Renal pelvis (tissue), 4 donors: ENCODE results near the gene STXBP2. TPM values are rescaled to one million over a fixed set of nuclear protein-coding genes. Genes with fewer than 3 reads are reported as not detected.

Experiments used
- DNase-seq: peaks from one replicate; pipeline ENCODE4 v3.0.0-alpha.2; 2013
- polyA plus RNA-seq, 3 donors: library from polyadenylated mRNA; unstranded; fragments of 120-200 nt; gene quantifications; one replicate each; pipeline ENCODE4 v1.2.1, GENCODE V29; 2013; ENCODE audit not compliant: insufficient read length in 3 of 3

The STXBP2 gene
- polyA plus RNA-seq, 3 donors: 61.8 to 89.2 (median 81.4) TPM

- DNase-seq: no peak
Observed at GRCh38 chr19:7676376-7676775, 39.5 kb downstream of the STXBP2 start.

GRCh38 chr19:7676854-7677253, 39.9 kb downstream of the STXBP2 start, which contains the start of gene MCEMP1:
Gene MCEMP1, plus strand, starts transcription at chr19:7677090. Its CDS starts 31 bp downstream, at chr19:7677121.
- no peak for DNase-seq

GRCh38 chr19:7677669-7678311, 40.9 kb downstream of the STXBP2 start:
- DNase-seq: no peak

GRCh38 chr19:7678971-7679751, 42.3 kb downstream of the STXBP2 start:
- DNase-seq: peak; percentile 23

- DNase-seq: no peak
Observed at GRCh38 chr19:7679771-7680605, 43.1 kb downstream of the STXBP2 start.

GRCh38 chr19:7680606-7681339, 43.9 kb downstream of the STXBP2 start, which contains the start of gene TRAPPC5:
Gene TRAPPC5, plus strand, starts transcription at chr19:7680833. Its CDS starts 1,421 bp downstream, at chr19:7682254.
- peak; percentile 87 for DNase-seq

- DNase-seq: peak; percentile 85
Observed at GRCh38 chr19:7681340-7682174, 44.6 kb downstream of the STXBP2 start.

GRCh38 chr19:7682175-7682855, 45.4 kb downstream of the STXBP2 start:
- peak; percentile 36 for DNase-seq

GRCh38 chr19:7685546-7686445, 48.9 kb downstream of the STXBP2 start:
- DNase-seq: no peak

- DNase-seq: no peak
Observed at GRCh38 chr19:7687177-7687576, 50.3 kb downstream of the STXBP2 start.

GRCh38 chr19:7689165-7689564, 52.3 kb downstream of the STXBP2 start:
- DNase-seq: no peak

- no peak for DNase-seq
Observed at GRCh38 chr19:7690779-7691258, 53.9 kb downstream of the STXBP2 start.

- no peak for DNase-seq
Observed at GRCh38 chr19:7691497-7691896, 54.6 kb downstream of the STXBP2 start.

GRCh38 chr19:7692417-7693088, 55.6 kb downstream of the STXBP2 start:
- DNase-seq: no peak

GRCh38 chr19:7694499-7694898, 57.6 kb downstream of the STXBP2 start:
- DNase-seq: no peak
